HCT116 (cell line): ENCODE results near the gene TMEM229A. TPM values are rescaled to one million over a fixed set of nuclear protein-coding genes. Genes with fewer than 3 reads are reported as not detected.

Experiments
- ATAC-seq: fragments of 200-7000 bp; cut with Tn5 transposase; 2 replicates; pipeline ENCODE4 v1.9.1; 2020; ENCODE audit warnings: mild to moderate bottlenecking, moderate library complexity
- BruUV-seq: library from RNA; stranded (reverse); fragments of 400-500 nt; replicated peaks from 2 replicates; lab custom pipeline; 2021; lab: Mats Ljungman, UMichigan
- CTCF ChIA-PET: fragments of 300-600 bp; sonication (Branson Sonifier 250); formaldehyde crosslinking; loops from one replicate; lab custom pipeline; 2021; ENCODE audit warnings: antibody characterized with exemption; lab: Charles Lee
- POLR2A ChIA-PET: fragments of 300-600, 350-600 bp; sonication (Branson Sonifier 250); formaldehyde crosslinking; loops from one replicate; lab custom pipeline; 2021; ENCODE audit warnings: antibody characterized with exemption; lab: Charles Lee
- RAD21 ChIA-PET, 2 experiments: fragments of 300-600 bp; sonication (Branson Sonifier 250); formaldehyde crosslinking; loops; one replicate each; lab custom pipeline; 2023; ENCODE audit warnings: low total read pairs in 2 of 2; ENCODE audit not compliant: uncharacterized antibody in 2 of 2, unreplicated experiment in 2 of 2, low non-redundant PET in 1 of 2; lab: Charles Lee
- DNase-seq: peaks from one replicate; pipeline ENCODE4 v3.0.0-alpha.2; 2010; ENCODE audit warnings: low read depth, low spot score
- H2AFZ ChIP-seq: fragments of 200-600 bp; shearing (Covaris generic), sonication (generic); 2 replicates; pipeline ENCODE4 v1.6.1; 2017; ENCODE audit warnings: low read depth, mixed run types, mixed read lengths, antibody characterized with exemption, low read length; ENCODE audit not compliant: poor library complexity, severe bottlenecking
- H3K27ac ChIP-seq: 2 replicates; pipeline ENCODE4 v1.5.1; 2012; ENCODE audit warnings: low read depth, low read length
- H3K27me3 ChIP-seq: fragments of 200-600 bp; sonication (generic); 2 replicates; pipeline ENCODE4 v1.6.1; 2016; ENCODE audit warnings: mixed run types, low read length, mixed read lengths; ENCODE audit not compliant: insufficient read depth
- H3K36me3 ChIP-seq, 2 experiments: fragments of 200-500 bp in 1 of 2; fragments of 200-600 bp in 1 of 2; sonication (Bioruptor generic) in 1 of 2; sonication (generic) in 1 of 2; 2 replicates each; pipeline versions ENCODE4 v1.5.1 to v1.6.1; 2014 to 2016; ENCODE audit warnings: low read length in 2 of 2, inconsistent platforms in 1 of 2, mixed read lengths in 1 of 2, mixed run types in 1 of 2; ENCODE audit not compliant: insufficient read depth in 2 of 2, control insufficient read depth in 1 of 2
- H3K4me1 ChIP-seq, 2 experiments: fragments of 200-600 bp in 1 of 2; sonication (generic) in 1 of 2; 2 replicates each; pipeline versions ENCODE4 v1.5.1 to v1.6.1; 2012 to 2017; ENCODE audit warnings: low read length in 2 of 2, inconsistent platforms in 1 of 2, mild to moderate bottlenecking in 1 of 2, mixed read lengths in 1 of 2, mixed run types in 1 of 2, moderate library complexity in 1 of 2; ENCODE audit not compliant: insufficient read depth in 2 of 2, control insufficient read depth in 1 of 2
- H3K4me2 ChIP-seq: fragments of 200-600 bp; sonication (generic); 2 replicates; pipeline ENCODE4 v1.6.1; 2017; ENCODE audit warnings: mixed run types, low read length, mixed read lengths
- H3K4me3 ChIP-seq, 2 experiments: fragments of 200-600 bp in 1 of 2; sonication (generic) in 1 of 2; replicated peaks in 1 of 2; 2 replicates each; pipeline ENCODE4 v1.5.1; 2011 to 2016; ENCODE audit warnings: low read length in 2 of 2, control low read depth in 1 of 2, low read depth in 1 of 2, mild to moderate bottlenecking in 1 of 2, mixed read lengths in 1 of 2, mixed run types in 1 of 2
- H3K79me2 ChIP-seq: fragments of 200-600 bp; sonication (generic); 2 replicates; pipeline ENCODE4 v1.6.1; 2017; ENCODE audit warnings: mild to moderate bottlenecking, mixed run types, low read length, moderate library complexity, mixed read lengths; ENCODE audit not compliant: insufficient read depth
- H3K9ac ChIP-seq: fragments of 200-600 bp; sonication (generic); 2 replicates; pipeline ENCODE4 v1.6.1; 2016; ENCODE audit warnings: low read length, mixed read lengths
- H3K9me2 ChIP-seq: fragments of 200-600 bp; sonication (generic), shearing (Covaris generic); 2 replicates; pipeline ENCODE4 v1.6.1; 2017; ENCODE audit warnings: mixed run types, mild to moderate bottlenecking, moderate library complexity; ENCODE audit not compliant: insufficient read depth
- H3K9me3 ChIP-seq, 2 experiments: fragments of 200-500 bp in 1 of 2; fragments of 200-600 bp in 1 of 2; sonication (Bioruptor generic) in 1 of 2; sonication (generic) in 1 of 2; 2 replicates each; pipeline ENCODE4 v1.6.1; 2014 to 2017; ENCODE audit warnings: low read length in 2 of 2, mixed read lengths in 2 of 2, inconsistent platforms in 1 of 2, low read depth in 1 of 2, mild to moderate bottlenecking in 1 of 2, mixed run types in 1 of 2, moderate library complexity in 1 of 2; ENCODE audit not compliant: control insufficient read depth in 1 of 2, insufficient read depth in 1 of 2
- H4K20me1 ChIP-seq: fragments of 200-600 bp; sonication (generic), shearing (Covaris generic); 2 replicates; pipeline ENCODE4 v1.6.1; 2017; ENCODE audit warnings: mixed run types, mild to moderate bottlenecking, moderate library complexity; ENCODE audit not compliant: insufficient read depth
- CBX3 ChIP-seq: IDR thresholded peaks from 2 replicates; pipeline ENCODE4 v1.6.1; 2012; ENCODE audit warnings: low read depth
- CEBPB ChIP-seq: IDR thresholded peaks from 2 replicates; pipeline ENCODE4 v1.6.1; 2012; ENCODE audit warnings: low read depth
- EGR1 ChIP-seq: IDR thresholded peaks from 2 replicates; pipeline ENCODE4 v1.6.1; 2012; ENCODE audit warnings: low read depth
- ELF1 ChIP-seq: IDR thresholded peaks from 2 replicates; pipeline ENCODE4 v1.6.1; 2012; ENCODE audit warnings: low read depth, borderline replicate concordance
- EZH2phosphoT487 ChIP-seq: fragments of 200-600 bp; IDR thresholded peaks from 2 replicates; pipeline ENCODE4 v1.6.1; 2018; ENCODE audit warnings: antibody characterized with exemption, borderline replicate concordance
- FOSL1 ChIP-seq: IDR thresholded peaks from 2 replicates; pipeline ENCODE4 v1.6.1; 2012; ENCODE audit warnings: low read depth
- JUND ChIP-seq: IDR thresholded peaks from 2 replicates; pipeline ENCODE4 v1.6.1; 2012
- POLR2A ChIP-seq: IDR thresholded peaks from 2 replicates; pipeline ENCODE4 v1.7.0; 2011; ENCODE audit warnings: borderline replicate concordance; ENCODE audit not compliant: insufficient read depth, insufficient read length; ENCODE audit errors: extremely low read depth
- RAD21 ChIP-seq: IDR thresholded peaks from 2 replicates; pipeline ENCODE4 v1.6.1; 2012; ENCODE audit warnings: low read depth, mild to moderate bottlenecking
- SIN3A ChIP-seq: IDR thresholded peaks from 2 replicates; pipeline ENCODE4 v1.6.1; 2012; ENCODE audit warnings: low read depth
- SRF ChIP-seq: IDR thresholded peaks from 2 replicates; pipeline ENCODE4 v1.6.1; 2012; ENCODE audit warnings: low read depth
- TCF7L2 ChIP-seq: IDR thresholded peaks from 2 replicates; pipeline ENCODE4 v1.7.0; 2011; ENCODE audit warnings: borderline replicate concordance, inconsistent platforms; ENCODE audit not compliant: insufficient read depth, insufficient read length; ENCODE audit errors: extremely low read depth
- YY1 ChIP-seq: IDR thresholded peaks from 2 replicates; pipeline ENCODE4 v1.6.1; 2011; ENCODE audit warnings: low read length, low read depth, moderate library complexity, mild to moderate bottlenecking; ENCODE audit not compliant: insufficient replicate concordance; ENCODE audit errors: extremely low read depth
- ZFX ChIP-seq: fragments of 450-650 bp; IDR thresholded peaks from 2 replicates; pipeline ENCODE4 v1.6.1; 2017
- ZNF274 ChIP-seq: fragments of 200-500 bp; sonication (Bioruptor generic); IDR thresholded peaks from 2 replicates; pipeline ENCODE4 v1.6.1; 2014; ENCODE audit warnings: mild to moderate bottlenecking, low read depth, low read length, inconsistent platforms
- intact Hi-C: fragments of 100-400 bp; cut with micrococcal nuclease; formaldehyde crosslinking; loops from 2 replicates; pipeline ENCODE4 v1.10.0; 2022
- total RNA-seq: library from RNA; stranded (reverse); gene quantifications from one replicate; pipeline ENCODE4 v1.2.1, GENCODE V29; 2021; ENCODE audit not compliant: unreplicated experiment
- TF ChIP-seq, protein P1 (sequence below): IDR thresholded peaks from 2 replicates; pipeline ENCODE4 v1.6.1; 2011; ENCODE audit warnings: mild to moderate bottlenecking, low read length, moderate library complexity; ENCODE audit not compliant: insufficient replicate concordance; ENCODE audit errors: extremely low read depth
- TF ChIP-seq, protein P2 (sequence below): IDR thresholded peaks from 2 replicates; pipeline ENCODE4 v1.6.1; 2012
- TF ChIP-seq, protein P3 (sequence below): IDR thresholded peaks from 2 replicates; pipeline ENCODE4 v1.6.1; 2012; ENCODE audit warnings: low read depth

The TMEM229A gene
- total RNA-seq, 1 experiment from 2014 or later, result not detected

DNA sequence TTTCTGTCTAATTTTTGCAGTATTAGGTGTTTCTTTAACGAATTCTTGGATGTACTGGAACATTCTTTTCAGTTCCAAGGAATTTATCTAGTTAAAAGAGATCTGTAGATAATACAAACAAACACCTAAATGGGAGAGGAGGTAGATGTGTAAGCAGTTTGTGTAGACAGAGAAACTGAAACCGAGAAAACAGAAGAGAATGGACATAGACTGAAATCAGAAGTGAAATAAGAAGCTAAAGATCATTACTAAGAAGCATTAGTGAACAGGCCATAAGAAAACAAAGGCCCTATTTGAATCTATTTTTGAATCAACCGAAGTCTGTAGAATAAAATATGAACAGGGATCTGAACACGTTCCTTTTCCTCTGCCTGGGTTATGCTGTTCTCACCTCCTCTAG is 26.5 kb upstream of the TMEM229A start (continued):
- TF ChIP-seq, protein P1, sequence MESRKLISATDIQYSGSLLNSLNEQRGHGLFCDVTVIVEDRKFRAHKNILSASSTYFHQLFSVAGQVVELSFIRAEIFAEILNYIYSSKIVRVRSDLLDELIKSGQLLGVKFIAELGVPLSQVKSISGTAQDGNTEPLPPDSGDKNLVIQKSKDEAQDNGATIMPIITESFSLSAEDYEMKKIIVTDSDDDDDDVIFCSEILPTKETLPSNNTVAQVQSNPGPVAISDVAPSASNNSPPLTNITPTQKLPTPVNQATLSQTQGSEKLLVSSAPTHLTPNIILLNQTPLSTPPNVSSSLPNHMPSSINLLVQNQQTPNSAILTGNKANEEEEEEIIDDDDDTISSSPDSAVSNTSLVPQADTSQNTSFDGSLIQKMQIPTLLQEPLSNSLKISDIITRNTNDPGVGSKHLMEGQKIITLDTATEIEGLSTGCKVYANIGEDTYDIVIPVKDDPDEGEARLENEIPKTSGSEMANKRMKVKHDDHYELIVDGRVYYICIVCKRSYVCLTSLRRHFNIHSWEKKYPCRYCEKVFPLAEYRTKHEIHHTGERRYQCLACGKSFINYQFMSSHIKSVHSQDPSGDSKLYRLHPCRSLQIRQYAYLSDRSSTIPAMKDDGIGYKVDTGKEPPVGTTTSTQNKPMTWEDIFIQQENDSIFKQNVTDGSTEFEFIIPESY, result no peak
- TF ChIP-seq EZH2phosphoT487 (no peak), CEBPB (no peak), RAD21 (no peak), CBX3 (no peak), SRF (no peak)

DNA sequence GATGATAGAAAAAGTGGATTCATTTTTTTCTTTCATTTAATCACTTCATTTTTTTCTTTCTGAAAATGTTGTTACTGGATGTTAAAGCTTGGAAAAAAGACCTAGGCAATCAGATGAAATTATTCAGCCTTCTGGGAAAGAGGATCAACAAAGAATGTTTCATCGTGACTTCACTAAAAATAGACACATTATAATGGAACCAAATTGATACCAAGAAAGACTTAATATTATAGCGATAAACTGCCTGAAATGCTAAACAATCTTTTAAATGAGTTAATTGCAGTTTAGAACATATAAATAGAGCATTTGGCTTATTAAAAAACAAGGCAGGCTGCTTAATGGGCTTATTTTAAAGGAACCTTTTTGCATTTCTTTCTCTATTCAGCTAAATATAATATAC is 25.6 kb upstream of the TMEM229A start:
- no peaks in the 10 kb centered on the region for H3K36me3 ChIP-seq
- no TSS peak for BruUV-seq
- intact Hi-C loops, result no loop called here
- TF ChIP-seq POLR2A (no peak), TCF7L2 (no peak), YY1 (no peak), SRF (no peak), ZNF274 (no peak), SIN3A (no peak), FOSL1 (no peak), EGR1 (no peak), RAD21 (no peak), ELF1 (no peak), JUND (no peak), ZFX (no peak), EZH2phosphoT487 (no peak)
- TF ChIP-seq, protein P1, result no peak
- TF ChIP-seq, protein P2, sequence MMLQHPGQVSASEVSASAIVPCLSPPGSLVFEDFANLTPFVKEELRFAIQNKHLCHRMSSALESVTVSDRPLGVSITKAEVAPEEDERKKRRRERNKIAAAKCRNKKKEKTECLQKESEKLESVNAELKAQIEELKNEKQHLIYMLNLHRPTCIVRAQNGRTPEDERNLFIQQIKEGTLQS, result no peak
- TF ChIP-seq, protein P3, sequence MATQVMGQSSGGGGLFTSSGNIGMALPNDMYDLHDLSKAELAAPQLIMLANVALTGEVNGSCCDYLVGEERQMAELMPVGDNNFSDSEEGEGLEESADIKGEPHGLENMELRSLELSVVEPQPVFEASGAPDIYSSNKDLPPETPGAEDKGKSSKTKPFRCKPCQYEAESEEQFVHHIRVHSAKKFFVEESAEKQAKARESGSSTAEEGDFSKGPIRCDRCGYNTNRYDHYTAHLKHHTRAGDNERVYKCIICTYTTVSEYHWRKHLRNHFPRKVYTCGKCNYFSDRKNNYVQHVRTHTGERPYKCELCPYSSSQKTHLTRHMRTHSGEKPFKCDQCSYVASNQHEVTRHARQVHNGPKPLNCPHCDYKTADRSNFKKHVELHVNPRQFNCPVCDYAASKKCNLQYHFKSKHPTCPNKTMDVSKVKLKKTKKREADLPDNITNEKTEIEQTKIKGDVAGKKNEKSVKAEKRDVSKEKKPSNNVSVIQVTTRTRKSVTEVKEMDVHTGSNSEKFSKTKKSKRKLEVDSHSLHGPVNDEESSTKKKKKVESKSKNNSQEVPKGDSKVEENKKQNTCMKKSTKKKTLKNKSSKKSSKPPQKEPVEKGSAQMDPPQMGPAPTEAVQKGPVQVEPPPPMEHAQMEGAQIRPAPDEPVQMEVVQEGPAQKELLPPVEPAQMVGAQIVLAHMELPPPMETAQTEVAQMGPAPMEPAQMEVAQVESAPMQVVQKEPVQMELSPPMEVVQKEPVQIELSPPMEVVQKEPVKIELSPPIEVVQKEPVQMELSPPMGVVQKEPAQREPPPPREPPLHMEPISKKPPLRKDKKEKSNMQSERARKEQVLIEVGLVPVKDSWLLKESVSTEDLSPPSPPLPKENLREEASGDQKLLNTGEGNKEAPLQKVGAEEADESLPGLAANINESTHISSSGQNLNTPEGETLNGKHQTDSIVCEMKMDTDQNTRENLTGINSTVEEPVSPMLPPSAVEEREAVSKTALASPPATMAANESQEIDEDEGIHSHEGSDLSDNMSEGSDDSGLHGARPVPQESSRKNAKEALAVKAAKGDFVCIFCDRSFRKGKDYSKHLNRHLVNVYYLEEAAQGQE, result no peak

More for the DNA sequence above, 25.6 kb upstream of the TMEM229A start:
- Histone ChIP-seq H3K4me1 (no peaks in the 10 kb centered on the region), H3K27ac (no peak overlapping the region), H3K4me2 (no peak overlapping the region), H3K9me3 (no peaks in the 10 kb centered on the region), H3K4me3 (no peak overlapping the region), H3K27me3 (no peaks in the 10 kb centered on the region), H4K20me1 (no peaks in the 10 kb centered on the region), H3K9me2 (no peaks in the 10 kb centered on the region), H3K79me2 (no peaks in the 10 kb centered on the region), H2AFZ (no peak overlapping the region), H3K9ac (no peak overlapping the region)
- CTCF ChIA-PET, result no interaction called here
- POLR2A ChIA-PET, result no interaction called here
- RAD21 ChIA-PET, result no interaction called here
- DNase-seq (no peak), ATAC-seq (no peak)
